Cardiac fibroblast (primary cell): Measurements from ENCODE around the gene ZNF574.

Experiments used
- DNase-seq, 2 donors: peaks; one replicate each; pipeline versions ENCODE4 v3.0.0 to v3.0.0-alpha.2; 2010; ENCODE audit warnings: low read depth in 2 of 2
- H3K4me3 ChIP-seq, 2 donors: replicated peaks in 1 of 2; 1 replicate in 1 of 2; 2 replicates in 1 of 2; pipeline ENCODE4 v1.5.1; 2011; ENCODE audit warnings: low read depth in 2 of 2, low read length in 2 of 2, mild to moderate bottlenecking in 2 of 2, moderate library complexity in 1 of 2
- CTCF ChIP-seq: IDR thresholded peaks from one replicate; pipeline ENCODE4 v1.5.1; 2011; ENCODE audit warnings: low read depth, mild to moderate bottlenecking, low read length, inconsistent platforms

ZNF574 gene

GRCh38 chr19:42124386-42124901 lies 48.5 kb downstream of the ZNF574 start:
- DNase-seq: no peak
- no peak for TF ChIP-seq CTCF
- H3K4me3 ChIP-seq: no peak overlapping the region

- no peak overlapping the region for H3K4me3 ChIP-seq
- TF ChIP-seq CTCF: no peak
- DNase-seq: no peak
These were observed 49.6 kb downstream of the ZNF574 start for GRCh38 chr19:42125536-42125935.

- DNase-seq: no peak
- no peak overlapping the region for H3K4me3 ChIP-seq
- no peak for TF ChIP-seq CTCF
These were observed 50.6 kb downstream of the ZNF574 start for GRCh38 chr19:42126574-42126973.

- peak; percentile 38 to 58 for DNase-seq
- no peak for TF ChIP-seq CTCF
- peak overlapping the region in 1 of 2 donors; percentile 14 for H3K4me3 ChIP-seq
These were observed 53.7 kb downstream of the ZNF574 start for GRCh38 chr19:42129399-42130253.

- TF ChIP-seq CTCF: no peak
- peak overlapping the region in 1 of 2 donors; percentile 2 for H3K4me3 ChIP-seq
- no peak for DNase-seq
These were observed 54.2 kb downstream of the ZNF574 start for GRCh38 chr19:42130254-42130573.
